Stimulated activated CD8-positive, alpha-beta memory T cell treated with anti-CD3 and anti-CD28 coated beads, Interleukin-15, amount 100 ng/mL, for 4 hours (primary cell): Measurements from ENCODE around the gene MITD1.
"Not testable (repeated sequence)": the region's sequence is repeated elsewhere in the genome, so short reads cannot be mapped to it uniquely, and the experiment has no call there.

ENCODE experiments used
- DNase-seq, 2 donors: peaks; one replicate each; pipeline ENCODE4 v3.0.0-alpha.2; 2020; ENCODE audit warnings: low read depth in 2 of 2

The MITD1 gene

GRCh38 chr2:99180755-99181623 lies at the start of gene MITD1, which contains the start of gene MRPL30:
MITD1 (minus strand) TSS chr2:99181058; CDS start chr2:99180981, 77 bp downstream.
MRPL30 (plus strand) TSS chr2:99181184; CDS start chr2:99186204, 5,020 bp downstream.
- peak; percentile 76 to 83 for DNase-seq

- no peak for DNase-seq
Measured at GRCh38 chr2:99217929-99218501, 37.2 kb upstream of the MITD1 start.

DNA sequence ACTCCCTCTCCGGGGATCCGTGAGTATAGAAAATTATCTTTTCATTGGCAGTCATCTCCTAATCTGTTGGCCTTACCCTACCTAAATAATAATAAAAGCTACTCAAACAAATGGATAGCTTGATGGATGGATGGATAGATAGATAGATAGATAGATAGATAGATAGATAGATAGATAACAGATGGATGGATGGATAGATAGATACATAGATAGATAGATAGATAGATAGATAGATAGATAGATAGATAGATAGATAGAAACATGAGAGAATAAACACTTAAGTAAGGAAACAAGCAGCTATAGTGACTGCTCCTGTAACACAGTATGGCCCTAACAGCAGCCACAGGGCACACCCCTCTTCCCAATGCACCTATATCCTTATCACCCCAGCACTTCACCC lies 35.2 kb upstream of the MITD1 start:
- DNase-seq, result no peak

GRCh38 chr2:99205491-99205890 lies 24.6 kb upstream of the MITD1 start:
- DNase-seq, result no peak

- no peak for DNase-seq
Measured at GRCh38 chr2:99201959-99202678, 21.3 kb upstream of the MITD1 start.

DNA sequence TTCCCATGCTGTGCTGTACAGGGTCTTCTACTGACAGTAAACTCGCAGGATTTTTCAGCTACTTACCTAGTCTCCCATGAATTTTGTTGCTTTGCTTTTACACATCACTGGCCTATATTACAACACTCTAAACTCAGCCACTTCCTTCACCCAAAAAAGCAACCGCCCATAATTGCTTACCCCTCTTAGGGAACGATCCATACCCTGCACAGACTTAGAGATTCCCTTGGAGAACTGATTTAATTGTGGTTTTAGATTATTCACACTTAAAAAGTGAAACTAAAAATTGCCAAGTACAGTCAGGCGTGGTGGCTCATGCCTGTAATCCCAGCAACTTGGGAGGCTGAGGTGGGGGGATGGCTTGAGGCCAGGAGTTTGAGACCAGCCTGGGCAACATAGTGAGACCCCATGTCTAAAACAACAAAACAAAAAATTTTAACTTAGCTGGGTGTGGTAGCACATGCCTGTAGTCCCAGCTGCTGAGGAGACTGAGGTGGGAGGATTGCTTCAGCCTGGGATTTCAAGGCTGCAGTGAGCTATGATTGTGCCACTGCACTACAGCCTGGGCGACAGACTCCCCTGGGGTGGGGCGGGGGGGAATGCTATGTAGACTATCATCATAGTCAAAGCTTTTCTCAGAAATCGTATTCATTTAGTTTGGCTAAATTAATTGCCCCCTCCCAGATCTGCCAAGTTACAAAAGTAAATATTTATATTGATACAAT lies 19.4 kb upstream of the MITD1 start:
- no peak for DNase-seq

- no peak for DNase-seq
Measured at GRCh38 chr2:99198103-99198841, 17.4 kb upstream of the MITD1 start.

GRCh38 chr2:99192364-99192763 lies 11.5 kb upstream of the MITD1 start:
- not testable (repeated sequence) for DNase-seq

GRCh38 chr2:99190548-99190947 lies 9.7 kb upstream of the MITD1 start:
- DNase-seq, result no peak

GRCh38 chr2:99188357-99188756 lies 7.5 kb upstream of the MITD1 start:
- DNase-seq, result no peak

DNA sequence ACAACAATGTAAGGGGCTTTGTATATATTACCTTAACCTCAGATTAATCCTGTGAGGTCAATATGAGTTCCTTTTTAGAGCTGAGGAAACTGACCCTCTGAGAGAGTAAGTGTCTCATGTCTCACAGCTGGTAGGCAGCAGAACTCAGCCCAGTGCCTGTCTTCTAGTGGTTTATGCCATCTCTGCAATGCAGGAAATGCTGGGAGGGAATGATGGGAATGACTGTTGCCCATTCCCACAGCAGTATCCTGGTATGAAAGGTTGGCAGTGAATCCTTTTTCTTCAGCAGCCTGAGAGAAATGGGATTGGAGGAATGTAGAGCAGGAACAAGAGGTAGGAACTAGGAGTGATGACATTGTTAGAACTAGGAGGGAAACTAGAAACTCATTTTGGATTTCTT lies 6.2 kb upstream of the MITD1 start:
- no peak for DNase-seq

DNA sequence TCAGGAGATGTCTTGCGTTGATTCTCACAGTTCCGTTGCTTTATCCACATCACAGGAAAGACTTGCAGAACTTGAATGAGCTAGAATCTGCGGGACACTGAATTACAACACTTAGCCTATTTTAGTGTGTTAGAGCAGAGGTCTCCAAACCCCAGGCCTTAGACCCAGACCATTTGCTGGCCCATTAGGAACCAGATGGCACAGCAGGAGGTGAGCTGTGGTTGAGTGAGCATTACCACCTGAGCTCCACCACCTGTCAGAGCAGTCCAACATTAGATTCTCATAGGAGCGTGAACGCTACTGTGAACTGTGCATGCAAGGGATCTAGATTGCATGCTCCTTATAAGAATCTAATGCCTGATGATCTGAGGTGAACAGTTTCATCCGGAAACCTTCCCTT lies 4.0 kb upstream of the MITD1 start:
- DNase-seq, result no peak

DNA sequence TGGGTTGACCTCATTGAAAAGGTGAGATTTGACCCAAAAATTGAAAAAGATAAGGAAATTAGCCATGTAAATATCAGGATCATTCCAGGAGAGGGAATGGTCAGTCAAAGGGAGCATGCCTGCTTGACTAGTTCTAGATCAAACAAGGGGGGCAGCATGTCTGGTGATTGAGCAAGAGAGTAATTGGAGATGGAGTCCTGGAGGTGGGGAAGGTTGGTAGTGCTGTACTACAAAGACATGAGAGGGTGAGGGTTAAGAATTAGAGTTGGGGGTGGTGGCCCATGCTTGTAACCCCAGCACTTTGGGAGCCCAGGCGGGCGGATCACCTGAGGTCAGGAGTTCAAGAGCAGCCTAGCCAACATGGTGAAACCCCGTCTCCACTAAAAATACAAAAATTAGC lies 2.2 kb upstream of the MITD1 start:
- DNase-seq, result no peak

- no peak for DNase-seq
Measured at GRCh38 chr2:99181624-99182000, 754 bp upstream of the MITD1 start.

GRCh38 chr2:99171377-99172140 lies 9.3 kb downstream of the MITD1 start:
- DNase-seq, result no peak

DNA sequence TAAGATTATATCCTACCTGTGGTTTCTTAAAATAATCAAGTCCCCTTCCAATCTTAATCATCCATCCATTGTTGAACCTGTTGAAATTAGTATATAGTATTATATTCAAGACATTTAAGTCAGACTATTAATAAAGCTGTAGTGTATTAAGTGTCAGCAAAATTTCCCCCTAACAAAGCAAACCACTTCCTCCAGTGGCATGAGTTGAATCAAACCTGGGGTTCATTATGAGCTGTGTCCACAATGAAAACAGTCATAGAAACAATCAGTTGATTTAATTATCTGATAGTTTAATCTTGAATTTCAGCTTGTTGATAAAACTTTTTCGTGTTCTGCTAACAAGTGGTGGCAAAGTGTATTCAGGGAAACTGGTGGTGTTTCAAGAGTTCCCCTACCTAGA lies 11.3 kb downstream of the MITD1 start:
- no peak for DNase-seq

DNA sequence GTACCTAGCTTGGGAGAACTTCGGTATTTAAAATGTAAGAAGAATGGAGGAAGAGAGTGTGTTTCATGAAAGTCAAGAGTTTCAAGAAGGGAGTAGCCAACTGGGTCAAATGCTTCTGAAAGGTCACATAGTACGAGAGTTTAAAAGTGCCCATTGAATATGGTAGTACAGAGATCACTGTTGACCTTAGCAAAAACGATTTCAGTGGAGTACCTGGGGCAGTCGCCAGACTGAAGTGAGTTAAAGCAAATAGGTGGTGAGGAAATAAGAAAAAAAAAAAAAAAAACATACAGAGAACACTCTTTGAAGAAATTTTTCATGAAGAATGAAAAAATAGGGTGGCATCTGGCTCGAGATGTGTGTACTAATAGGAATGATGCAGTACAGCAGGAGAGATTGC lies 14.6 kb downstream of the MITD1 start:
- no peak for DNase-seq

- no peak for DNase-seq
Measured at GRCh38 chr2:99159594-99159993, 21.3 kb downstream of the MITD1 start.

GRCh38 chr2:99158599-99158998 lies 22.3 kb downstream of the MITD1 start:
- DNase-seq, result no peak

DNA sequence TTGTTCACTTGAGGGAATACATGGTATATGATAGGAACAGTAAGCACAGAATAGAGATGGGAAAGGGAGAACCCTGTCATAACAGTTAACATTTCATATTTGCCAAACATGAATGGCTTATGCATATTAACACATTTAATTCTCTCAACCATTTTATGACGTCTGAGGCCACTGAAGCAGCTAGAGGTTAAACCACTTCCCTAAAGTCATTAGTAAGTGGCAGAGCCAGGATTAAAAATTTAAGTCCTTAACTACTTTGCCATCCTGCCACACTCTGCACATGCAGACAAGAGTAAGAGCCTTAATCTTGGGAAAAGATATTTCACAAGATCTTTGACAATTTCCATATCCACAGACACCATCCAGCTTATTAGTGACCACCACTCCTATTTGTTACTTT lies 24.0 kb downstream of the MITD1 start:
- no peak for DNase-seq
